ENCODE data around the gene MYO16.

MYO16 gene

GRCh38 chr13:108915095-108915633, 285.8 kb downstream of the MYO16 start:
- no peak for DNase-seq
- Mint-ChIP-seq H3K4me3 (peak overlapping the region; percentile 87), H3K9me3 (no peaks in the 10 kb centered on the region), H3K4me1 (peaks cover 18% of the 10 kb centered on the region), H3K27me3 (peaks cover 29% of the 10 kb centered on the region), H3K27ac (peak overlapping the region; percentile 98 to 99)
- ATAC-seq, result no peak

DNA sequence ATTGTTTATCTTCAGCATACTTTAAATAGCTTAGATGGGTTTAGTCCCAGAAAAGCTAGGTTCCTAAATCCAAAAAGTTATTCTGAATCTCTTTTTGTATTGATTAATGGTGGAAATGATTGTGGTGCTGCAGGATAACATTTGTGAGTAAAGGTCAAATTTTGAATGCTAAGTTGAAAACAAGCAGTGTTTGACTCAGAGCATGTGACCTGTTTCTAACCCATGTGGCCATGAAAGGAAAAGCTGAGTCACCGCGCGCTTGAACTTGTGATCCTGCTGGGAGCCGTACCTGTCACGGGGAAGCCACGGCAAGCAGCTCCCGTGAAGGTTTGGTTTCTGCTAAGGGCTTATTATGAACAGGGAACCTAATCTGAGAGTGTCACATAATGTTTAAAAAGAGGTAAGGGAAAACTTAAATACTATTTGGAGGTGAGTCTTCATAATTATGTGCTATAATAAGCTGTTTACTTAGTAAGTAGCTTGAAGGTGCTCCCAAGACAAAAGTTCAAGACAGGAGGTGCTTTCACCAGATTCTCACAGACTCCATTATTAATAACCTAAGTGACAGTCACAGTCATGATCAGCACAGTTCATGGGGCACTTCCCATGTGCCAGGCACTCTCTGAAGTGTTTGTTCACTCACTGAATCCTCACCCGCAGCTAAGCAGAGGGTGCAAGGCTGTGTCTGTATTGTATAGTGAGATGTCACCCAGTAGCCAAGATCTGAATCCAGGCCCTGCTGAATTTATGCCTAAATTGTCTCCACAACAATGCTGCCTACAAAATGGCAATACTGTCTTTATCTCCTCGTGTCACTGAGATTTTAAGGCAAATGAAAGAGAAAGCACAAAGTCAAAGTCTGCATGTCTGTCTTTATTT, 286.5 kb downstream of the MYO16 start:
- Mint-ChIP-seq H3K27me3 (peaks cover 22% of the 10 kb centered on the region), H3K4me1 (peaks cover 18% of the 10 kb centered on the region), H3K9me3 (no peaks in the 10 kb centered on the region), H3K27ac (peak overlapping the region; percentile 98 to 99), H3K4me3 (peak overlapping the region; percentile 87)
- DNase-seq (peak; percentile 75 to 85), ATAC-seq (peak; percentile 95)

DNA sequence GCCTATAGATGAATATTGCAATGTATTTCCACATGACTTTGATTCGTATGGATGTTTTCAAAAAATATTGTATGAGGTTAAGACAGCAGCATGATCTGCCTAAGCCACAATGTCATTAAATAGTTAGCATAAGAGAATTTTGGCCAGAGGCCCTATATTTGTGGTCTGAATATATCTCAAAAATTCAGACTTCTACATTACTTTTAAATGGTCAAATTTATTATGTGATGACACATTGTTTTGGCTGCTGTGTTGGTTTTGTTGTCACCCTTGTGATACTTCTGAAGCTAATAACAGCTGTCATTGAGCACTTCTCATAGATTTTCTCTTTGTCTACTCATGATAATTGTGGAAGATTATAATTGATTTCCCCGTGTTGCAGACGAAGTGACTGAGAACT, 288.2 kb downstream of the MYO16 start:
- ATAC-seq (no peak), DNase-seq (no peak)
- Mint-ChIP-seq H3K27me3 (peaks cover 13% of the 10 kb centered on the region), H3K9me3 (no peaks in the 10 kb centered on the region), H3K4me3 (no peak overlapping the region), H3K27ac (no peak overlapping the region), H3K4me1 (peaks cover 18% of the 10 kb centered on the region)

GRCh38 chr13:108919036-108919907, 289.9 kb downstream of the MYO16 start:
- H3K4me3 Mint-ChIP-seq, result no peak overlapping the region
- peaks cover 18% of the 10 kb centered on the region for H3K4me1 Mint-ChIP-seq
- H3K9me3 Mint-ChIP-seq, result no peaks in the 10 kb centered on the region
- peaks cover 6% of the 10 kb centered on the region for H3K27me3 Mint-ChIP-seq
- peak overlapping the region in 1 of 2 donors; percentile 16 for H3K27ac Mint-ChIP-seq
- ATAC-seq (no peak), DNase-seq (no peak)

- no peak overlapping the region for H3K4me3 Mint-ChIP-seq
- peak overlapping the region in 1 of 2 donors; percentile 14 for H3K27ac Mint-ChIP-seq
- peaks cover 15% of the 10 kb centered on the region for H3K4me1 Mint-ChIP-seq
- DNase-seq (no peak), ATAC-seq (no peak)
- no peaks in the 10 kb centered on the region for H3K9me3 Mint-ChIP-seq
- H3K27me3 Mint-ChIP-seq, result peaks cover 6% of the 10 kb centered on the region
Measured at GRCh38 chr13:108920137-108920536, 290.7 kb downstream of the MYO16 start.

GRCh38 chr13:108921238-108921637, 291.8 kb downstream of the MYO16 start:
- Mint-ChIP-seq H3K4me3 (no peak overlapping the region), H3K4me1 (peaks cover 4% of the 10 kb centered on the region), H3K27ac (no peak overlapping the region), H3K9me3 (no peaks in the 10 kb centered on the region), H3K27me3 (peaks cover 16% of the 10 kb centered on the region)
- no peak for ATAC-seq
- no peak for DNase-seq

- no peak for ATAC-seq
- no peak overlapping the region for H3K27ac Mint-ChIP-seq
- H3K4me1 Mint-ChIP-seq, result no peaks in the 10 kb centered on the region
- no peak for DNase-seq
- H3K27me3 Mint-ChIP-seq, result peaks cover 20% of the 10 kb centered on the region
- H3K9me3 Mint-ChIP-seq, result no peaks in the 10 kb centered on the region
- H3K4me3 Mint-ChIP-seq, result no peak overlapping the region
Measured at GRCh38 chr13:108922108-108922507, 292.7 kb downstream of the MYO16 start.

DNA sequence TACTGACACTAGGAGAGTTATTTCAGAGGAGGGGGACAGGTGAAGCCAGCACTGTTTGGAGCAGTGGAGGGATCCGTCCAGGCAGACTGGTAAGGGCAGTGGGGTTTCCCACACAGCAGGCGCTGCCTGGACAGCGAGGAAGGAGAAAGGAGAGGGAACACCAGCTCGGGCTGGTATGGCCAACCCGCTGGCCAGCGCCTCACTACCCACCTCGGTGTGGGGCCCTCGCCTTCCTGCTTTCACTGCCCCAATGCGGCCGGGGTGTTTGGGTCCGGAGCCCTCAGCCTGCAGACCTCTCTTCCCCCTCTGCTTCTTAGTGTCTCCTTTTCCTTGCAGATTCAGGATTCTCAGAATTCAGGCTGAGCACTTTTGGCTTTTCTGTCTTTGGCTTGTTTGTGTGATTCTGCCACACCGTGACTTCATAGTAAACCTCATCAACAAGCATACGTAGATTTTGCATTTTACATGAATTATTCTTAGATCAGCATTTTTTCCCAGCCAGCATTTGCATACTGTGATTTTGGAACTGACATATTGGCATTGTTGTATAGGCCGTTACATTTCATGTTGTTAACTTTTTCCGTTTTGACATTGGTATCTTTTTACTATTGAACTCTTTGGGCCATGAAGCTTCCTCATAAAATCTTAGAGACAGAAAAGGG, 294.1 kb downstream of the MYO16 start:
- ATAC-seq (no peak), DNase-seq (no peak)
- Mint-ChIP-seq H3K4me1 (no peaks in the 10 kb centered on the region), H3K27ac (no peak overlapping the region), H3K4me3 (no peak overlapping the region), H3K9me3 (no peaks in the 10 kb centered on the region), H3K27me3 (peaks cover 20% of the 10 kb centered on the region)

- ATAC-seq, result no peak
- no peak overlapping the region for H3K4me3 Mint-ChIP-seq
- H3K9me3 Mint-ChIP-seq, result no peaks in the 10 kb centered on the region
- H3K4me1 Mint-ChIP-seq, result no peaks in the 10 kb centered on the region
- DNase-seq, result no peak
- H3K27me3 Mint-ChIP-seq, result peaks cover 20% of the 10 kb centered on the region
- no peak overlapping the region for H3K27ac Mint-ChIP-seq
Measured at GRCh38 chr13:108924134-108924533, 294.7 kb downstream of the MYO16 start.

DNA sequence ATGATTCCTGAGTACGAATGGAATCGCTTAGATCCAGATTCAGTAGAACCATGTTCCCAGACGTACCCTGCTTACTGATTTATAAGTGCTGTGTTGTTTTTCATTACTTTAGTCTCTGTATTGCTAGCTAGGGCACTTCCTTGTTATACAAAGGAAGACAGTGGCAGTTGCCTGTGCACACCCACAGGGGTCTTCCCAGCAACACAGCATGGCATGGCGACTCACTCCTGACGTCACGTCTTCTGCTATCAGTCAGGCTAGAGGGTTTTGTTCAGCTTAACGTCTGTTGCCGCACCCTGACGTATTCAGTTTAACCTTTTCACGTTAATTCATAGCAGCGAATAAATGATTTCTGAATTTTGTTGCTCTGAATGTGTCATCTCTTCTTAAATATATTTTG, 295.1 kb downstream of the MYO16 start:
- ATAC-seq (no peak), DNase-seq (no peak)
- Mint-ChIP-seq H3K9me3 (no peaks in the 10 kb centered on the region), H3K27me3 (peaks cover 20% of the 10 kb centered on the region), H3K4me1 (no peaks in the 10 kb centered on the region), H3K4me3 (no peak overlapping the region), H3K27ac (no peak overlapping the region)

- H3K27ac Mint-ChIP-seq, result no peak overlapping the region
- H3K4me3 Mint-ChIP-seq, result no peak overlapping the region
- H3K27me3 Mint-ChIP-seq, result peaks cover 20% of the 10 kb centered on the region
- no peaks in the 10 kb centered on the region for H3K4me1 Mint-ChIP-seq
- H3K9me3 Mint-ChIP-seq, result no peaks in the 10 kb centered on the region
- no peak for ATAC-seq
- DNase-seq, result no peak
Measured at GRCh38 chr13:108925070-108925469, 295.7 kb downstream of the MYO16 start.

DNA sequence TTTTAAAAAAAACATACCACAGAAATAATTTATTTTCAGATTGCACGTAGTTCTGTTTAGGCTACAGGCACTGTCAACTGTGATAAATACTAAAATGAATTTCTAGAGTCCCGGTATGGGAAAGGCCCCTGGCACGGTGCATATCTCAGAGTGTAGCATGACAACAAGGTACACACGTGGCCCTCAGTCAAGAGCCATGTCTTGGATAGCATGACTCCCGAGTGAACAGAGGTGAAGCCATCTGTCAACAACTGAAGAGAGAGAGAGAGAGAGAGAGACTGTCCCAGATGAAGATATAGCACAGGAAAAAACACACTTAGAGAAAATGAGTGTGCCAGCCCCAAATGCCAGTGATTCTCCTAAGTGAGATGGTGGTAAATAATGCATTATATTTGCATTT, 297.5 kb downstream of the MYO16 start:
- H3K9me3 Mint-ChIP-seq, result no peaks in the 10 kb centered on the region
- H3K27me3 Mint-ChIP-seq, result peaks cover 24% of the 10 kb centered on the region
- no peak overlapping the region for H3K27ac Mint-ChIP-seq
- no peaks in the 10 kb centered on the region for H3K4me1 Mint-ChIP-seq
- DNase-seq, result no peak
- no peak overlapping the region for H3K4me3 Mint-ChIP-seq
- no peak for ATAC-seq

DNA sequence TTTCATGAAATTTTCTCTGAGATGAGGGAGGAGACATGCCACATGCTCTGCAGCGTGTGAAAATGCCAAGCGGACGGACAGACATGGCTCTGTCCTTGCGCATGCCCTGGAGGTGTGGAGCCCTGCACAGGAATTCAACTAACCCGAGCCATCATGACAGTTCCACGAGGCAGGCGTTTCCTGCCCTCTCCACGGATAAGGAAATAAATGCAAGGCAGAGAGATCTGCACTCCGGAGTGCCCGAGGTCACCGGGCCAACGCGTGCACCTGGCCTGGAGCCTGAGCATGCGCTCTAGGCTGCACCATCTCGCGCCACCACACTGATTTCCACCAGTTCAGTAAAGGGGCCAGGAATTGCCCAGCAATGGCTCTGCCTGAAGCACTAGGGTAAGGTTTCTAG, 298.2 kb downstream of the MYO16 start:
- Mint-ChIP-seq H3K4me3 (no peak overlapping the region), H3K4me1 (no peaks in the 10 kb centered on the region), H3K9me3 (no peaks in the 10 kb centered on the region), H3K27me3 (peaks cover 27% of the 10 kb centered on the region), H3K27ac (no peak overlapping the region)
- ATAC-seq (no peak), DNase-seq (no peak)

- Mint-ChIP-seq H3K27ac (no peak overlapping the region), H3K4me3 (no peak overlapping the region), H3K4me1 (no peaks in the 10 kb centered on the region), H3K9me3 (no peaks in the 10 kb centered on the region), H3K27me3 (peaks cover 27% of the 10 kb centered on the region)
- no peak for DNase-seq
- no peak for ATAC-seq
Measured at GRCh38 chr13:108929532-108930206, 300.3 kb downstream of the MYO16 start.

- DNase-seq, result no peak
- H3K27me3 Mint-ChIP-seq, result peaks cover 29% of the 10 kb centered on the region
- H3K27ac Mint-ChIP-seq, result no peak overlapping the region
- H3K4me1 Mint-ChIP-seq, result no peaks in the 10 kb centered on the region
- H3K9me3 Mint-ChIP-seq, result no peaks in the 10 kb centered on the region
- no peak for ATAC-seq
- H3K4me3 Mint-ChIP-seq, result no peak overlapping the region
Measured at GRCh38 chr13:108932196-108932595, 302.8 kb downstream of the MYO16 start.

Measured in stimulated activated naive CD8-positive, alpha-beta T cell treated with anti-CD3 and anti-CD28 coated beads, Interleukin-15, amount 100 ng/mL, for 72 hours (primary cell).